Ovary (tissue), 3 donors: ENCODE data around the gene EEF2K.

ENCODE experiments used
- EP300 ChIP-seq: sonication (generic); formaldehyde crosslinking; IDR thresholded peaks from one replicate; pipeline ENCODE4 v1.6.1; 2017; ENCODE audit warnings: antibody characterized with exemption
- TF ChIP-seq, protein P1 (sequence below), 3 donors: fragments of 450-650 bp in 2 of 3; fragments of 200-600 bp in 1 of 3; IDR thresholded peaks; one replicate each; pipeline versions ENCODE4 v1.5.1 to v1.8.0; 2016 to 2022; ENCODE audit warnings: antibody characterized with exemption in 3 of 3, mild to moderate bottlenecking in 1 of 3
- donor health status: DM: no; HTN: no; CAD: no.

DNA sequence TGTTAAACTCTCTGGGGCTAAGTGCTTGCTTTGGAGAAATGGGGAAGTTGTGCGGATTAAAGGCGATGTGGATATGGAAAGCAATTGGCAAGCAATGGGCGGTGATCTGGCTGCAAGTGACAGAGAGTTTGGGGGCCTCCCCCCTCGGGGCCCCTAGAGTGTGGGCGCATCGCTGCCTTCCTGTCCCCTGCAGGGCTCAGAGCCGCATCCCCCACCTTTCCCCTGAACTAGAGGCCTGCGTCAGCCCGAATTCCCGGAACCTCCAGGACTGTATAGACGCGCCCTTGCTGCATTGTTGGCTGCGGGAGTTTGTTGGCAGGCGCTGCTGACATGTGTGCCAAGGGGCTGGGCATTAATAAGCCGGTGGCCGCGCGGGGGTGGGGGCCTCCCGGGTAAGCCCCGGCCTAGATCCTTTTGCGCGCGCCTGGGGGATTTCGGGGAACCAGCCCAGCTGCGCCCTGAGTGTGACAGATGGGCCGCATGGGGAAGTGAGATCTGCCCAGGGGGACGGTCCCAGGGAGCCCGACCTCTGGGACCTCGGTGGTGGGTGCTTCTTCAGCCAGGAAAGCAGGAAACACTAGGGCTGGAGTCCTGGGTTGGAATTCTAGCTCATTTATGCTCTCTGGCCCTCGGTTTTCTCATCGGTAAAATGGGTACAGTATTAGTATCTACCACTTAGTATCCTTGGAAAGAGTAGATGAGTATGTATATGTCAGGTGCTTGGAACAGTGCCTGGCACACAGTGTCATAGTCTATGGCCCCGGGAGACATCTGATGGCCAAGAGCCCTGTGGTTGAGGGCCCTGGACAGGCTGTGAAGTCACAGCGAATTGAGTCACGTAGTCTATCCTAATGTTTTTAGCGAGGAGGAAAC is 1.0 kb downstream of the EEF2K start:
- TF ChIP-seq, protein P1, sequence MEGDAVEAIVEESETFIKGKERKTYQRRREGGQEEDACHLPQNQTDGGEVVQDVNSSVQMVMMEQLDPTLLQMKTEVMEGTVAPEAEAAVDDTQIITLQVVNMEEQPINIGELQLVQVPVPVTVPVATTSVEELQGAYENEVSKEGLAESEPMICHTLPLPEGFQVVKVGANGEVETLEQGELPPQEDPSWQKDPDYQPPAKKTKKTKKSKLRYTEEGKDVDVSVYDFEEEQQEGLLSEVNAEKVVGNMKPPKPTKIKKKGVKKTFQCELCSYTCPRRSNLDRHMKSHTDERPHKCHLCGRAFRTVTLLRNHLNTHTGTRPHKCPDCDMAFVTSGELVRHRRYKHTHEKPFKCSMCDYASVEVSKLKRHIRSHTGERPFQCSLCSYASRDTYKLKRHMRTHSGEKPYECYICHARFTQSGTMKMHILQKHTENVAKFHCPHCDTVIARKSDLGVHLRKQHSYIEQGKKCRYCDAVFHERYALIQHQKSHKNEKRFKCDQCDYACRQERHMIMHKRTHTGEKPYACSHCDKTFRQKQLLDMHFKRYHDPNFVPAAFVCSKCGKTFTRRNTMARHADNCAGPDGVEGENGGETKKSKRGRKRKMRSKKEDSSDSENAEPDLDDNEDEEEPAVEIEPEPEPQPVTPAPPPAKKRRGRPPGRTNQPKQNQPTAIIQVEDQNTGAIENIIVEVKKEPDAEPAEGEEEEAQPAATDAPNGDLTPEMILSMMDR (IDR thresholded peaks at IDR 0.05), result no peak
- TF ChIP-seq EP300, result no peak
